SK-N-MC (cell line): ENCODE measurements around the gene TIMD4.

Experiments used
- EZH2 ChIP-seq: fragments of 200-600 bp; sonication (generic); IDR thresholded peaks from one replicate; pipeline ENCODE4 v1.6.1; 2017; ENCODE audit warnings: antibody characterized with exemption
- FOXP2 ChIP-seq: optimal IDR thresholded peaks from 2 replicates; pipeline ENCODE3; 2011; ENCODE audit warnings: mild to moderate bottlenecking, moderate library complexity; ENCODE audit not compliant: insufficient read depth; ENCODE audit errors: extremely low read length, control extremely low read depth
- POLR2AphosphoS5 ChIP-seq: IDR thresholded peaks from 2 replicates; pipeline ENCODE4 v1.6.1; 2012; ENCODE audit warnings: mild to moderate bottlenecking, low read depth, low read length, borderline replicate concordance

DNA sequence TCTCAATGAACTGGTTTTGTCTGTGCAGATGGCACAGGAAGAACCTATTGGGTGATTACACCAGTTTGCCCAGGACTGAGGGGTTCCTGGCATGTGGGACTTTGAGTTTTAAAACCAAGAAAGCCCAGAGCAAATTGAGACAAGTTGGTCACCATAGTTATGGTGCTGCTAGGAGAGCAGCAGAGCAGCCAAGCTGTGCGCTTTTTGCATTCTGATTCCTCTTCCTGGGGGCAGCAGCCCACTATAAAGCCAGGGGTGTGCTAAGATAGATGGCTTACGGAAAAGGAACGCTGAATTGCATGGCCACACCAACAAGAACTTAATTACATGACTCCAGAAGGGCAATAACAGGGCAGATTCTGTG is 49.7 kb downstream of the TIMD4 start:
- TF ChIP-seq FOXP2: no peak
- TF ChIP-seq EZH2: no peak
- no peak for TF ChIP-seq POLR2AphosphoS5
